ACC112 (cell line): Measurements from ENCODE around the gene ATP2A3.

Experiments used
- H2AFZ ChIP-seq: fragments of 200-600 bp; sonication (generic); one replicate; pipeline ENCODE4 v1.6.0; 2017; ENCODE audit warnings: antibody characterized with exemption, low read length; ENCODE audit not compliant: unreplicated experiment
- H3K27ac ChIP-seq: fragments of 200-600 bp; sonication (generic); 2 replicates; pipeline ENCODE4 v1.5.1; 2014; ENCODE audit warnings: low read depth, mild to moderate bottlenecking, antibody characterized with exemption, low read length, moderate library complexity
- H3K27me3 ChIP-seq: fragments of 200-600 bp; sonication (generic); 2 replicates; pipeline ENCODE4 v1.6.1; 2014; ENCODE audit warnings: mild to moderate bottlenecking, antibody characterized with exemption, low read length, moderate library complexity, mixed read lengths; ENCODE audit not compliant: insufficient read depth
- H3K36me3 ChIP-seq: fragments of 200-600 bp; sonication (generic); 2 replicates; pipeline ENCODE4 v1.6.1; 2016; ENCODE audit warnings: mild to moderate bottlenecking, antibody characterized with exemption, low read length, moderate library complexity, mixed read lengths; ENCODE audit not compliant: insufficient read depth
- H3K4me1 ChIP-seq: fragments of 200-600 bp; sonication (generic); one replicate; pipeline ENCODE4 v1.6.1; 2016; ENCODE audit warnings: low read length, mixed read lengths; ENCODE audit not compliant: insufficient read depth, unreplicated experiment, control insufficient read depth
- H3K4me3 ChIP-seq: fragments of 200-600 bp; sonication (generic); 2 replicates; pipeline ENCODE4 v1.5.1; 2014; ENCODE audit warnings: mild to moderate bottlenecking, low read depth, low read length
- H3K79me2 ChIP-seq: fragments of 200-600 bp; sonication (generic); one replicate; pipeline ENCODE4 v1.6.0; 2016; ENCODE audit warnings: low read length; ENCODE audit not compliant: control insufficient read depth, unreplicated experiment, insufficient read depth

Gene ATP2A3

DNA sequence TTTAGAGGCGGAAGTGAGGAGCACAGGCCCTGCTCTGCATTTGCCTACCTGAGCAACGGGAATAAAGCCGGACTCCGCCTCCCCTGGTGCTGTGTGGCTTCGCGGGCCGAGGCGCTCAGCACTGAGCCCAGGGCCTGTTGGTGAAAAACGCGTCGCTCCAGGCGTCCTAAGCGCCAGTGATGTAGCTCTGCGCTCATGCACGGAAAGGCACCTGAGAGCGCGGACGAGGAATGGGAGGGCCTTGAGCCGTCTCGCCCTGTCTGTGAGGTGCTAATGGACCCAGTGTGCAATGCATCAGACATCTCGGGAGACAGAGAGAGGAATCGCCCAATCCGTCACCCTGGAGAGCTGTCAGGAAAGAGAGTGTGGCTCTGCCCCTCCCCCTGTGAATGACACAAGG, 17.2 kb upstream of the ATP2A3 start:
- Histone ChIP-seq H3K4me1 (peaks cover 10% of the 10 kb centered on the region), H3K4me3 (no peak overlapping the region), H3K27me3 (no peaks in the 10 kb centered on the region), H3K79me2 (no peaks in the 10 kb centered on the region), H2AFZ (no peak overlapping the region), H3K36me3 (no peaks in the 10 kb centered on the region), H3K27ac (no peak overlapping the region)

DNA sequence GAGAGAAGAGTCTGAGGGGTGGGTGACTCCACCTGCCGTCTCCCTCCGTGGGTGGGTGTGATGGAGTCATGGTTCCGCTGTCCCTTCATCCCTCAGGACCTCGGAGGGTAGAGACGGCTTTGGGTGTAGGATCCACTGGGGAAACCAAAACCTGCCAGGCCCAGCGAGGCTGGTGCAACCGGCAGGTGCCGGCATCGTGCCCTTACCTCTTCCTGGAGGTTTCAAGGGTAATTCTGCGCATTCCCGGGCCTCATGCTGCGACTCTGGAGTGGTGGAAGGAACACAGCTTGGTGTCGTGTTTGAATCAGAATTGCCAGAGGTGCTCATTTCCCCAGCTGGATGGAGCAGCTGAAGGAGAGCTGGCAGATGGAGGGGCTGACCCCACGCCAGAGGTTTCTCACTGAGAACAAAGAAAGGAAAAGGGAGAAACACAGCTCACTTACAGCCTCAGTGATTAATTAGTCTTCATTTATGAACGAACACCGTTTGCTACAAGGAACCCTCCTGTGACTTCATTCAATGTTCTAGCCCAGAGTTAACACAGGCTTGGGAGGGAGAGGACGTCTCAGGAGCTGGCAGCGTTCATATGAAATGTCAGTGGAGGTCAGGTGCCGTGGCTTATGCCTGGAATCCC, 16.3 kb upstream of the ATP2A3 start:
- Histone ChIP-seq H3K27me3 (no peaks in the 10 kb centered on the region), H3K27ac (no peak overlapping the region), H3K36me3 (no peaks in the 10 kb centered on the region), H3K4me3 (no peak overlapping the region), H3K4me1 (peaks cover 10% of the 10 kb centered on the region), H3K79me2 (no peaks in the 10 kb centered on the region), H2AFZ (no peak overlapping the region)

DNA sequence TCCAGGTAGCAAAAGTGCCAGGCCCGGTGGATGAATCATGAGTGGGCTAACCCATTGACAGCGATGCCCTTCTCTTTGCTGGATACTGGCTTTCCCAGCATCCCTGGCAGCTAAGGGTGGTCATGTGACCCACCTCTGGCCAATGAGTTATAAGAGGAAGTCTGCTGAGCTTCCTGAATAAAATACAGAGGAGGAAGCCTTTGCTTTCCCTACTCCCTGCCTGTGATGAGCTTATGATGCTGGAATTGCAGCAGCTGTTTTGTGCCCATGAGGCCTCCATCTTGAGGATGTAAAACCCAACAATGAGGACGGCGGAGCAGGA, 15.0 kb upstream of the ATP2A3 start:
- H3K27me3 ChIP-seq, result no peaks in the 10 kb centered on the region
- H3K36me3 ChIP-seq, result no peaks in the 10 kb centered on the region
- no peak overlapping the region for H3K27ac ChIP-seq
- H3K4me3 ChIP-seq, result no peak overlapping the region
- peaks cover 10% of the 10 kb centered on the region for H3K4me1 ChIP-seq
- H2AFZ ChIP-seq, result no peak overlapping the region
- no peaks in the 10 kb centered on the region for H3K79me2 ChIP-seq

DNA sequence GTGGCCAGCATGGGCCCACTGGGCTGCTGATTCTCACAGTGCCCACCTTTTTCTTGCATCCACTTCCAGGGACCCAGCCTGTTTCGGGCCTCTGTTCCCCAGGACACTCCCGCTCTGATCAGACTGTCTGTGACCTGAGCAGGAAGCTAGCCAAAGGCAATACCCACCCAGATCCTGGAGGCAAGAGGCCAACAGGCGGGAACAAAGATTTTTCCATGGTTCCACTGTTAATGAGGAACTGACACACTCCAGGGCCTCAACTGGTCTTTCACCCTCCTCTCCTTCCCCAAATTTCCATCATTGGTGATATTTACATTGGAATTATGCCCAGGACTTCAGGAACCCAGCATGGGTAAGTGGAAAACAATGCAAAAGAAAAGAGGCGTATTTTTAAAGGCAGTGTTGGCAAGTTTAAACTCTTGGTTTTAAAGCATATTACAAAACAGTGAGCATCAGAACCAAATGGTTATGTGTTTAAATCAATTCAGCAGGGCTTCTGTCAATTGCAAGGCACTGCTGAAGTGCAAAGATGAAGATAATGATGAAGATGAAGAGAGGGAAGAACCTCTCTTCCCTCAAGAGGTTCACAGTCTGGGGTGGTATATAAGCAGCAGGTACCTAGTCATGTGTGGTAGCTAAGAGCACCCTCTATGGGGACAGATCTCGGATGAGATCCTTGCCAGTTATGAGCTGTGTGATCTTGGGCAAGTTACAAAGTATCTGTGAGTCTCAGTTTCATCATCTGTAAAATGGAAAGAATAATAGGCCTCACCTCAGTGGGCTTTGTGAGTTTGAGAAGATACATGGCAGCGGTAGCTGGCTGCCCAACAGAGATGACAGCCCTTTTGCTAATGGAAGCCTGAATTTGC, 14.4 kb upstream of the ATP2A3 start:
- Histone ChIP-seq H3K79me2 (no peaks in the 10 kb centered on the region), H3K27me3 (no peaks in the 10 kb centered on the region), H2AFZ (no peak overlapping the region), H3K4me3 (no peak overlapping the region), H3K36me3 (no peaks in the 10 kb centered on the region), H3K4me1 (peaks cover 5% of the 10 kb centered on the region), H3K27ac (no peak overlapping the region)

DNA sequence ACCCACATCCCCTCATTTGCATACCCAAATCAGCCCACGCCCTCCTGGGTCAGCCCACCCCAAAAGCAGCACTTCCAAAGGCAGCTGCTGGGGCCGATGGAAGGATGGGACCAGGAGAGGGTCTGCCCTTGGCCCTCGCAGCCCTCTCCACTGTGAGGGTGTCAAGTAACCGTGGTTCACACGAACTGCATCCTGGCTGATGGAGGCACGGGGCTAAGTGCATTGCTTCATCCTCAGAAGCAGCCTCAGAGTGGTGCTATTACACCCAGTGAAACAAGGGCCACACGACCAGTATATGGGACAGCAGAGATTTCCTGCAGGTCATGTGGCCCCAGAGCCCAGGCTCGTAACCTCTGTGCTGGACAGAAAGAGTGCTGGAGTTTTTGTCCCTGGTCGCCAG, 13.2 kb upstream of the ATP2A3 start:
- Histone ChIP-seq H3K79me2 (no peaks in the 10 kb centered on the region), H2AFZ (no peak overlapping the region), H3K27ac (no peak overlapping the region)

DNA sequence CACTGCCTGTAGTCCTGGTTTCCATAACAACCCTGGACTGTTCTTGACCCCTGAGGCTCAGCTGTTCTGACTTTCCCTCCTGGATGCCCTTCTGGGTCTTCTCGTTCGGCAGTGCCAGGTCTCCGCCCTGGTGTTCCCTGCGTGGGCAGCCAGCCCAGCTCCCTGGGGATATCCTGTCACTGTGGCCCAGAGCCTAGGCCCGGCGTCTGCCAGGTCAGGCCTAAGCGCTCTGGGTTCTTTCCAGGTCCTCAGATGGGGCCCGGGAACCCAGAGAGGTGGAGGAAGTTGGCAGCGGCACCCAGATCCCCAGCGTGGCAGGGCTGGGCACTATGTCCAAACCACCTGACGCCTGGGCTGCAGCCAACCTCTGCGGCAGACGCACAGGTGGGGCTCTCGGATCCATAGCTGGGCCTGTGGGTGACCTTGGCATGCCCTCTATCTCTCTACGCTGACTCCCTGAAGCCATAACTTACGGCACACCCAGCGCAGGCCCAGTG, 12.5 kb upstream of the ATP2A3 start:
- Histone ChIP-seq H3K27me3 (no peaks in the 10 kb centered on the region), H3K27ac (no peak overlapping the region), H2AFZ (no peak overlapping the region), H3K4me3 (no peak overlapping the region), H3K36me3 (no peaks in the 10 kb centered on the region), H3K79me2 (no peaks in the 10 kb centered on the region), H3K4me1 (peaks cover 4% of the 10 kb centered on the region)

More for the DNA sequence above, 13.2 kb upstream of the ATP2A3 start:
- Histone ChIP-seq H3K27me3 (no peaks in the 10 kb centered on the region), H3K4me1 (peaks cover 4% of the 10 kb centered on the region), H3K36me3 (no peaks in the 10 kb centered on the region), H3K4me3 (no peak overlapping the region)

DNA sequence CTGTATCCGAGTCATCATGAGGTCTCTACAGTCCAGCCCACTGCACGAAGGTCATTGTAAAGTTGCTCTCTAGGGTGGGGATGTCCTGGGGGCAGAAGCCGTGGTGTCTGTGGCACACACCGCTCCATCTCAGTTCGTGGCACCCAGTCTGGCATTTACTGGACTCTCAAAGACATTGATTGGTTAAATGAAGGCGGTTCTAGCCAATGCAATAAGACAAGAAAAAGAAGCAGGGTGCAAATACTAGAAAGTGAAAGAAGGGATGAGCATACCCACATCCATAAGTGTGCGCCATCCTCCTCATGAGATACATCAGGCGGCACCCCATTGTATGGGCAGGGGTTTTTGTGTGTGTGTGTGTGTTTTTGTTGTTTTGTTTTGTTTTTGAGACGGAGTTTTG, 10.7 kb upstream of the ATP2A3 start:
- Histone ChIP-seq H3K4me3 (no peak overlapping the region), H3K79me2 (no peaks in the 10 kb centered on the region), H3K27ac (no peak overlapping the region), H3K36me3 (no peaks in the 10 kb centered on the region), H3K4me1 (peaks cover 4% of the 10 kb centered on the region), H3K27me3 (no peaks in the 10 kb centered on the region; the same call in 1 of the 2 replicates), H2AFZ (no peak overlapping the region)

DNA sequence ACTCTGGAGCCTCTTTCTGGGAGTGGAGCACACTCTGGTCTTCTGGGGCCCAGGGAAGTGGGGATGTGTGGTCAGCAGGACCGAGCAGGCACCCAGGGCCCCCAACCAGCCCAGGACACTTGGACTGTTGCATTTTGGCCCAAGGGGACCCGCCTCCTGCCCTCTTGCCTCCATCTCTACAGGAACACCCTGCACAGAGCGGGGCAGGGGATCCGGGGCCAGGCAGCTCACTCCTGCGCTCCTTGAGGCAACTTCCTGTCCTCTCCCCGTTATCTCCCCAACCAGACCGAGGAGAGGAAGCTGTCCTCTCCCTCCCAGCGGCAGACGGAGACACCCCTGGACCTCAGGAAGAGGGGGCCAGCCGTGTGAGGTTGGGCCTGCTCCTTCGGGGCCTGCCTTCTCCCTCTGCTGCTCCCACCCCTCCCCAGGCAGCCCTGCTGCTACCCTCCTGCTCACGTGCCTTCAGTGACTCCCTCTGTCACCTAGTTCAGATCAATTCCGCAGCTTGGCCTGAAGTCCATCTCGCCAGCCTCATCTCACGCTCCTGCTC, 10.0 kb upstream of the ATP2A3 start:
- Histone ChIP-seq H3K27ac (no peak overlapping the region), H2AFZ (no peak overlapping the region), H3K79me2 (no peaks in the 10 kb centered on the region), H3K36me3 (no peaks in the 10 kb centered on the region), H3K27me3 (no peaks in the 10 kb centered on the region; the same call in 1 of the 2 replicates), H3K4me1 (peaks cover 4% of the 10 kb centered on the region), H3K4me3 (no peak overlapping the region)

DNA sequence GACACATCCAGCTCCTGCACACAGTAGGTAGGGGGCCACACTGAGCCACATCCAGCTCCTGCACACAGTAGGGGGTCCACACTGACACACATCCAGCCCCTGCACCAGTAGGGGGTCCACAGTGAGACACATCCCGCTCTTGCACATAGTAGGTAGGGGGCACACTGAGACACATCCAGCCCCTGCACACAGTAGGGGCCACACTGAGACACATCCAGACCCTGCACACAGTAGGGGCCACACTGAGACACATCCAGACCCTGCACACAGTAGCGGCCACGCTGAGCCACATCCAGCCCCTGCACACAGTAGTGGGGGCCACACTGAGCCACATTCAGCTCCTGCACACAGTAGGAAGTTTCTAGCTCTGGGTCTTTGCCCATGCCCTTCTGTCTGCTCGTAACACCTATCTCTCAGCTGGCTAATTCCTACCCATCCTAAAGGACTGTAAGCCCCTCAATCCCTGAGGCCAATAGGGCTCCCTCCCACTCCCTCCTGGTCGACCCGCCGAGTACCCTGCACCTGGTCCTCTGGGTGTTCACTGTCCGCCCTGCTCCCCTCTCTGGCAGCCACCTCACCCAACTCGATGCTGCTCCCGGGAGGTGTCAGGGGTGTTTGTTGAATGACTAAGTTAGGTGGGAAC, 9.4 kb upstream of the ATP2A3 start:
- H3K4me1 ChIP-seq, result peaks cover 4% of the 10 kb centered on the region
- H3K4me3 ChIP-seq, result no peak overlapping the region
- H3K27ac ChIP-seq, result no peak overlapping the region
- no peak overlapping the region for H2AFZ ChIP-seq
- no peaks in the 10 kb centered on the region for H3K79me2 ChIP-seq
- H3K36me3 ChIP-seq, result no peaks in the 10 kb centered on the region
- H3K27me3 ChIP-seq, result no peaks in the 10 kb centered on the region; the same call in 1 of the 2 replicates

DNA sequence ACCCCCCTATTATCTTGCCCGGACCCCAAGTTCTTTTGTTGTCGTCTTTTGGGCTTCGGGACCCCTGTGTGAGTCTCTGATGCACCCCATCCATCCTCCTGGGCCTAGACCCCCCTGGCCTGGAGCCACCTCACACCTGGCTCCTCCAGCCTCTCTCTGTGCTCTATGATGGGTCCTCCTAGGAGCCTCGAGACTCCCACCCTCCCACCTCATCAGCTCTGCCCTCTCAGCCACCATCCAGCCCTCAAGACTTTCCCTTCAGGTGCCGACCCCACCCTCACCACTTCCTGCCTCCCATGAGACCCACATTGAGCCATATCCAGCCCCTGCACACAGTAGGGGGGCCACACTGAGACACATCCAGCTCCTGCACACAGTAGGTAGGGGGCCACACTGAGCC, 8.7 kb upstream of the ATP2A3 start:
- Histone ChIP-seq H3K27ac (no peak overlapping the region), H2AFZ (no peak overlapping the region), H3K79me2 (no peaks in the 10 kb centered on the region), H3K4me3 (no peak overlapping the region), H3K27me3 (no peaks in the 10 kb centered on the region; the same call in 1 of the 2 replicates), H3K36me3 (no peaks in the 10 kb centered on the region), H3K4me1 (peaks cover 4% of the 10 kb centered on the region)
